GM12865 (cell line): ENCODE results near the gene SLC7A10.

ENCODE experiments used
- DNase-seq: peaks from one replicate; pipeline ENCODE4 v3.0.0; 2010; ENCODE audit warnings: low read depth
- H3K4me3 ChIP-seq: 2 replicates; pipeline ENCODE4 v1.5.1; 2011; ENCODE audit warnings: mild to moderate bottlenecking, low read depth, low read length, control low read depth
- TF ChIP-seq, protein P1 (sequence below): IDR thresholded peaks from 2 replicates; pipeline ENCODE4 v1.5.1; 2011; ENCODE audit warnings: low read length, control low read depth, low read depth, inconsistent platforms; ENCODE audit not compliant: insufficient read depth; ENCODE audit errors: missing control alignments

The SLC7A10 gene

DNA sequence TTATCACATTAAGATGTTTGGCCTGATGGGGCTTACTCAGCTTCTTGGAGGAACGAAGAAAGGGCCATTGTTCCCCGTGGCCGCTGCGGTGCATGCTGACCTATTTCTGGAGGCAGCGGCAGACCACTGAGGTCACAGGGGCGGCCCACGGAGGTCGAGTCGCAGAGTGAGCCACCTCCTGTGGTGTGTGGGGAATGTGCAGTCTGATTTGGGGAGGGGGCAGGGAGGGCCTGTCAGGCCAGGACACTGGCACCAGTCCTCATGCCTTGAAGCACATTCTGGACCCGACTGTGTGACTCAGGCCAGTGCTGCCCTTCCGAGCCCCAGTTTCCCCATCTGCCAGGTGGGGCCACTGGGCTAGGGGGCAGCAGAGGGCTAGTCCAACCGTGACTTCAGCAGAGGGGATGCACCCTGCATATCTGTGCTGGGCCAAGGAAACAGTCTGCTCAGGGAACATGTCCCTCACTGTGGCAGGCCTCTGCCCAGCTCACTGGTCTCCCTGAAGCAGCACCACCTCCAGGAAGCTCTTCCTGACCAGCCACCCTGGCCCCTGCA lies 6.3 kb downstream of the SLC7A10 start:
- TF ChIP-seq, protein P1, sequence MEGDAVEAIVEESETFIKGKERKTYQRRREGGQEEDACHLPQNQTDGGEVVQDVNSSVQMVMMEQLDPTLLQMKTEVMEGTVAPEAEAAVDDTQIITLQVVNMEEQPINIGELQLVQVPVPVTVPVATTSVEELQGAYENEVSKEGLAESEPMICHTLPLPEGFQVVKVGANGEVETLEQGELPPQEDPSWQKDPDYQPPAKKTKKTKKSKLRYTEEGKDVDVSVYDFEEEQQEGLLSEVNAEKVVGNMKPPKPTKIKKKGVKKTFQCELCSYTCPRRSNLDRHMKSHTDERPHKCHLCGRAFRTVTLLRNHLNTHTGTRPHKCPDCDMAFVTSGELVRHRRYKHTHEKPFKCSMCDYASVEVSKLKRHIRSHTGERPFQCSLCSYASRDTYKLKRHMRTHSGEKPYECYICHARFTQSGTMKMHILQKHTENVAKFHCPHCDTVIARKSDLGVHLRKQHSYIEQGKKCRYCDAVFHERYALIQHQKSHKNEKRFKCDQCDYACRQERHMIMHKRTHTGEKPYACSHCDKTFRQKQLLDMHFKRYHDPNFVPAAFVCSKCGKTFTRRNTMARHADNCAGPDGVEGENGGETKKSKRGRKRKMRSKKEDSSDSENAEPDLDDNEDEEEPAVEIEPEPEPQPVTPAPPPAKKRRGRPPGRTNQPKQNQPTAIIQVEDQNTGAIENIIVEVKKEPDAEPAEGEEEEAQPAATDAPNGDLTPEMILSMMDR, result peak; percentile 15
- DNase-seq, result no peak
- no peak overlapping the region for H3K4me3 ChIP-seq

DNA sequence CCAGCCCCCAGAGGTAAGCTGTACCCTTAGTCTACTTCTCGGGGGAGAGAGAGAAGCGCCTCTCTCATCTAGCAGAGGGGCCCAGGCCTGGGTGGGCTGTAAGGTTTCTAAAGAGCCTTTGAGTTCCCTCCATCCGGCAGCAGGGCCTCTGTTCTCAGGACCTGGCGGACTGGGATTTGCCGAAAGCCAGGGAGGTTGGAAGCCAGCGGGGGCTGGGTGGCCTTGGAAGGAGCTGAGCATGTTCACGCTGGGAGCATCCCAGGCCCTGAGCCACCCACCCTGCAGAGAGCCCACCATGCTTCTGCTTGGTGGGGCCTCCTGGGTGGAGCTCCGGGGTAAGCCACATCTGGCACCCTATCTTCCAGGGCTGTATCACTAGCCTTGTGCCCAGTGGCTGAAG lies 7.8 kb downstream of the SLC7A10 start:
- no peak for DNase-seq
- no peak overlapping the region for H3K4me3 ChIP-seq
- TF ChIP-seq, protein P1, result no peak

DNA sequence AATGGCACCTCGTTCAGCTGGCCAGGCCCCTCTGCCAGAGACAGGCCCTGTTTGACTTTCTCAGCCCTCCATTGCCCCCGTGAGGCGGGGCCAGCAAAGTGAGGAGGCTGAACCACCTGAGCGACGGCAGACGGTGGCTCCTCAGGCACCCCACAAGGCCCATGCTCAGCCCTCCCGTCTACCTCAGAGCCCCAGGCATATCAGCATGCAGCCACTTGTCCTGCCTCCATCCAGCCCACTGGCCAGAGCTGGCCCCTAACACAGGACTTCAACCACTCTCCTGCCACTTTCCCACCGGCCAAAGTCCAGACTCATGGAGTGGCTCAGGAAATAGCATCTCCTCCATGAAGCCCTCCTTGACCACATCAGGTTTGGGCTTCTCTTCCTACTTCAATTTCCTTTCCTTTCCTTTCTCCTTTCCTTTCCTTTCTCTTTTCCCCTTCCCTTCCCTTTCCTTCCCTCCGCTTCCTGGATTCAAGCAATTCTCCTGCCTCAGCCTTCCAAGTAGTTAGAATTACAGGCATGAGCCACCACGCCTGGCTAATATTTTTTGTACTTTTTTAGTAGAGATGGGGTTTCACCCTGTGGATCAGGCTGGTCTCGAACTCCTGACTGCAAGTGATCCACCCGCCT lies 9.3 kb downstream of the SLC7A10 start:
- TF ChIP-seq, protein P1, result no peak
- DNase-seq, result no peak
- no peak overlapping the region for H3K4me3 ChIP-seq

DNA sequence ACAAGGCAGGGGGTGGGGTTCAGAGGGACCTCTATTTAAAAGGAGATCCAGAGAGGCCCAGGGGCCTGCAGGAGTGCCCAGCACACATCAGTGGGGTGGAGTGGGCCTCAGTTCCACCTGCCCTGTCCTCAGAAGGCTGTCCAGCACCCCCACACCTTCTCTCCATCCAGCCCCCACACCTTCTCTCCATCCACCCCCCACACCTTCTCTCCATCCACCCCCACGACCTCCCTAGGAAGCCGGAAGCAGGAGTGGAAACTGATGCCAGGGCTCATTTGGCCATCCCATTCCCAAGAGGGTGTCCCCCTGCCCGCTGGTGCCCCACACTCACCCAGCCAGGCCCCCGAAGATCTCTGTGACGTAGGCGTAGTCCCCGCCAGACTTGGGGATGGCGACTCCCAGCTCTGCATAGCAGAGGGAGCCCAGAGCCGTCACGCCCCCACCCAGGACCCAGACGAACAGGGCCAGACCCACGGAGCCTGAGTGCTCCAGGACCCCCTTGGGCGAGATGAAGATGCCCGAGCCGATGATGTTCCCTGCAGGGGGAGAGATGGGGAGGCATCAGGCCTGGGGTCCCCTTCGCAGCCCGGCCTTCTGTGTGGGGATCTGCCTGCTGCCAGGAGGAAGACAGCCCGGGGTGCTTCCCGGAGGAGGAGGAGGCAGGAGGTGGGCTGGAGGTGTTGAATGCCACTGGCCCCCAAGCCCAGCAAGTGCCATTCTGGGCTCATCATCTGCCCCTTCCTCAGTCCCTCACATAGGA lies 10.0 kb downstream of the SLC7A10 start:
- no peak for DNase-seq
- H3K4me3 ChIP-seq, result no peak overlapping the region
- TF ChIP-seq, protein P1, result no peak

DNA sequence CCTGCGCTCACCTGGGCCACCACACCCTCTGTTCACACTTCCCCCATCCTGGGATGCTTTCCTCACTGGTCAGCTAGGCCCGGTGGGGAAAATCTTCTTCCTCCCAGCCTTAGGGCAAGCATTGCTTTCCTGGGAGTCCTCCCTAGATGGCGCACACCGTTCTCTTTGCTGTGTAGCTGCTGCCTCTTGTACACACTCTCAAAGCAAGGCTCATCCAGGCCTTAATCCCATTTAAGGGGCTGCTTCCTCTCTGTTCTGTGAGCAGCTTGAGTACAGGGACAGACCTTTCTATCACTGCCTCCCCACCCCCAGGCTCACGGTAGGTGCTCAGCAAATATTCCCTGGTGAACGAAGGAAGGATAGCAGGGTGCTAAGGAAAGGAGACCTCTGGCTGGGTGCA lies 11.1 kb downstream of the SLC7A10 start:
- no peak overlapping the region for H3K4me3 ChIP-seq
- DNase-seq, result no peak
- TF ChIP-seq, protein P1, result no peak

DNA sequence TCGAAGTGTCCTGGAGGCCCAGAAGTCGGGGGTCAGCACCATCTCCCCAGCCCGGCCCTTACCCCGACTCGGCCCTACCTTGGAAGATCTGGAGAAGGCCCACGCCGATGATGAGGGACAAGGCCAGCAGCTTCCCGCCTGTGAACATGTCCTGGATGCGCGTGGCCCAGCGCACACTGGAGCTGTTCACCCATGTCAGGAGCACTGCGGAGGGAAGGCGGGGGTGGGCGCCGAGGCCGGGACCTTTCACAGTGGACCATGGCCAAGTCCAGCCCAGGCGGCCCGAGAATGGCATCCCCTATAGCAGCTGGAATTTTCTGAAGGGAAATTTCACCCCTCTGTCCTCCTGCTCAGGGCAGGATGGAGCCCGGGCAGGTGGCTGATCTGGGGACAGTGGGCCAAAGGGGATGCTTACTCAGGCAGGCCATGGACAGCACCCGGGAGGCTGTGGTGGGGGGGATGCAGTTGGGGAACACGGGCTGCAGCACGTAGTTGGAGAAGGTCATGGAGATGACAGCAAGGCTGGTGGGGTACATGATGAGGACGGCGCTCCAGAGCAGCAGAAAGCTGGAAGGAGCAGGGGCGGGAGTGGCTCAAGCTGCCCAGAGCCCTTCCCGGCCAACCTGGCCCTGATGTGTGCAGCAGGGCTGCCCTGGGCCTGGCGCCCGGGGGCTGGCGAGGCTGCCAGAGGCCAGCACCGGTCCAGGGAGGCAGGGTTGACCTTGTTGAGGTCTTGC lies 13.0 kb downstream of the SLC7A10 start:
- TF ChIP-seq, protein P1, result no peak
- H3K4me3 ChIP-seq, result no peak overlapping the region
- no peak for DNase-seq
